GM19099 (cell line): ENCODE data around the gene LGI4.

Experiments used
- POLR2A ChIP-seq: IDR thresholded peaks from 3 replicates; pipeline ENCODE4 v1.6.1; 2011; ENCODE audit warnings: low read depth; ENCODE audit not compliant: insufficient read length; ENCODE audit errors: extremely low read depth

LGI4 gene

GRCh38 chr19:35136231-35136630, 1.4 kb upstream of the LGI4 start:
- no peak for TF ChIP-seq POLR2A

GRCh38 chr19:35135389-35135909, 590 bp upstream of the LGI4 start:
- TF ChIP-seq POLR2A = no peak

- no peak for TF ChIP-seq POLR2A
These were observed 1.0 kb downstream of the LGI4 start for GRCh38 chr19:35133826-35134225.

- TF ChIP-seq POLR2A = no peak
These were observed 2.6 kb downstream of the LGI4 start for GRCh38 chr19:35132254-35132653.

DNA sequence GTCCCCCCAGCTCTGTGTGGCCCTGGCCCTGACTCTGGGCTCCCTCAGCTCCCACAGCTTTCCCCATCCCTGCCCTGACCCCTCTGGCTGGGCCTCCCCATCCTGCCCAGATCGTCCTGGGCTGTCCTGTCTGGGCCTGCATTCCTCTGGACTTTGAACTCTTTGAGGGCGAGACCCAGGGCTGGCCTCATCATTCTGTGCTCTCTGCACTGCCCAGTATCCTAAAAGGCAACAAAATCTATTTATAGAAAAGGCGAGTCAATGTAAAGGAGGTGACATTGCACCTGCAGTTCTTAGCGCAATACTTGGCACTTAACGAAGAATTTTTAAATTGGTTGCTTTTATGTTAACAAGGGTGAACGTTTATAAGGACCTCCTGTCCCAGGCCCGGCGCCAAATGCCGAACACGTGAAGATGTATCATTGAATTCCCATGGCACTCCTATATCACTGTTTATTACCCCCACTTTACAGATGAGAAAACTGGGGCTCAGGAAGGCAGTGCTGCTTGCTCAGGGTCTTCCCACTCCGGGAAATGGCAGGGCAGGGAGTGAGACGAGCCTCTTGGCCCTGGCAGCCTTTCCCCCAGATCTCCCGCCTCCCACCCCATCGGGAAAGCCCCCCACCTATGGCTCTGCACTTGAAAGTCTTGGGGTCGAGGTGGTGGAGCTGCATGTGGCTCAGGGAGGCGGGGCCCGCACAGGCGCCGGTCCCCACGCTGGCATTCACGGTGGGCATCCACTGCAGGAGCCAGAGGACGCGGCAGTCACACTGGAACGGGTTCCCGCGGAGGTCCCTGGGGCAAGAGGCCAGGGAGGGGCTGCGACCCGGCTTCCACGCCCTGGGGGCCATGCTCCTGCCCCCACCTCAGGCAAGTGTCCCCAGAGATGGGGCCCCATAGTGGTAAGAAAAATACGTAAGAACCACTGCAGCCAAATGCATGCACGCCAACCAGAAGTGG, 3.8 kb downstream of the LGI4 start:
- no peak for TF ChIP-seq POLR2A

DNA sequence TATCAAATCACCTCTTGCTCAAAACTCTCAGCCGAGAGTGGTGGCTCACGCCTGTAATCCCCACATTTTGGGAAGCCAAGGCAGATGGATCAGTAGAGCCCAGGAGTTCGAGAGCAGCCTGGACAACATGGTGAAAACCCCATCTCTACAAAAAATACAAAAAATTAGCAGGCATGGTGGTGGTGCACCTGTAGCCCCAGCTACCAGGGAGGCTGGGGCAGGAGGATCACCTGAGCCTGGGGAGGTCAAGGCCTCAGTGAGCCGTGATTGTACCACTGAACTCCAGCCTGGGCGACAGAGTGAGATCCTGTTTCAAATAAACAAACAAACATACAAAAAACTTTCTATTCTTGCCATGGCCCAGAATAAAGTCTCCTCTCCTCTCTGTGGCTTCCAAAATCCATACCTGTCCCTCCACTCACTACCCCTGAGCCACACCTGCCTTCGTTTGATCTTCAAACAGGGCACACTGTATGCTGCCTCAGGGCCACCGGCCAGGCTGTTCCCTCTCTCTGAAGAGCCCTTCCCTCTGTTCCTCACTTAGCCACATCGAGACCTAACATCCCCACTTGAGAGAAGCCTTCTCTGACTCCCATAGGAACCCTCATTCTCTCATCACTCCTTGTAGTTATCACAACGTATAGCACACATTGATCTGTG, 6.3 kb downstream of the LGI4 start:
- TF ChIP-seq POLR2A = no peak

- TF ChIP-seq POLR2A = no peak
These were observed 7.0 kb downstream of the LGI4 start for GRCh38 chr19:35127871-35128270.

DNA sequence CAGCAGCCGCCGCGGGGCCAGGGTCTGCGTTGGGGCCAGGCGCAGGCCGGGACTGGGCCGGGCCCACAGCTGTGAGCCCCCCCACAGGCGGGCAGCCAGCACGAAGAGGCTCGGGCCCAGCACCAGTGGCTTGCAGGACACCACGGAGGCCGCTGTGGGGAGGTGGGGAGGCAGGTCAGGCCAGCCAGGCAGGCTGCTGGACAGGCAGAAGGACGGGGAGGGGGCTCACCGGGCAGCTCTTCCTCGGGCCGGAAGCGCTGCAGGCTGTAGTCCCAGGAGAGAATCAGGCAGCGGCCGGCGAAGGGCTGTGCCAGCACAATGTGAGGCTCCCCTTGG, 8.3 kb downstream of the LGI4 start:
- TF ChIP-seq POLR2A = no peak

DNA sequence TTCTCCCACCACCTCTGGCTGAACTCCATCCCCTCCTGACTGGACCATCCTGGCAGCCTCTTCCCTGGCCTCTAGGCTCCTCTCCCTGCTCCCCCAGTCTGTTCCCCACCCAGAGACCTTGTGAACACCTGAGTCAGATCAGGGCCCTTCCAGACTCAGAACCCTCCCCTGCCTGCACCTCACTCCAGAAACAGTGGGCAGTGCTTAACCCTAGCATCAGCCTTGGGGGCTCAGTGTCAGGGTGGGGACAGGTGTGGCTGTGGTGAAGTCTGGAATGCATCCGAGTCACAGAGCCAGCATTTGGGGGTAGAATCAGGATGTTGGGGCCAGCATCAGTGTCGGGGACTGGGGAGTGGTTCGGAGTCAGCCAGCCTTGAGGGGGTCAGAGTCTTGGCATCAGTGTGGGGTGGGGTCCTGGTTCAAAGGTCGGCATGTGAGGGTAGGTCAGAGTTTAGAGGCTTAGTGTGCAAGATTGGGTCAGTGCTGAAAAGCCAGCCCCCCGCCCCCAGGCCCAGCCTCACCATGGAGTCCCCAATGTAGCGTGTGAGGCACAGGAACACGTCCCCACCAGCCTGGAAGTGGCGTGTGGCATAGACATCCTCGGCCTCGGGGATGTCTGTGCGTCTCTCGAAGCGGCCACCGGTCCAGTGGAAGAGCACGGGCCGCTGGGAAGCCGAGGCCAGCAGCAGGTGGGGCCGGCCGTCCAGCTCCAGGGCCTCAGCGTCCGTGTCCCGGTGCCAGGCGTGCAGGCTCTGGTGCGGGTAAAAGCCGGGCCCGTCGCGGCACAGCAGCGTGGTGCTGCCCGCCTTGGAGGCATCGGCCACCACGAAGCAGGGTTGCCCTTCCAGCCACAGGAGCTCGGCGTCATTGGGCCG, 8.9 kb downstream of the LGI4 start:
- no peak for TF ChIP-seq POLR2A

DNA sequence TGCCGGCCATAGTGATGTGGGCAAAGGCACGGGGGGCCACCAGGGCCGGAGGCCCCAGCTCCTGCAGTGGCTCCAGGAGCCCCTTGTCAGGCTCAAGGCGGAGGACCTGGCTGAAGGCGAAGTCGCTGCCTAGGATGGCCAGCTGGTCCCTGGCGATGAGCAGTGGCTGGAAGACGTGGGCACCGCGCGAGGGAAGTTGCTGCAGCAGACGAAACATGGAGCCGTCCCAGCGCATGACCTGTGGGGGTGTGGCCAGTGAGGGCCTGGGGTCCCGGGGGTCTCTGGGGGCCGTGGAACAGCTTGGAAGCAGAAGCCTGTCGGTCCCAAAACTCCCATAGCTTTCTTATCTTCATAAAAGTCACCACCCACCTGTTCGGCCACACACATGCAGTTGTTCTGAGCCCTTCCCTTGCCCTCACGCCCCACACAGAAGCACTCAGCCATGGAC, 9.6 kb downstream of the LGI4 start:
- TF ChIP-seq POLR2A = no peak

DNA sequence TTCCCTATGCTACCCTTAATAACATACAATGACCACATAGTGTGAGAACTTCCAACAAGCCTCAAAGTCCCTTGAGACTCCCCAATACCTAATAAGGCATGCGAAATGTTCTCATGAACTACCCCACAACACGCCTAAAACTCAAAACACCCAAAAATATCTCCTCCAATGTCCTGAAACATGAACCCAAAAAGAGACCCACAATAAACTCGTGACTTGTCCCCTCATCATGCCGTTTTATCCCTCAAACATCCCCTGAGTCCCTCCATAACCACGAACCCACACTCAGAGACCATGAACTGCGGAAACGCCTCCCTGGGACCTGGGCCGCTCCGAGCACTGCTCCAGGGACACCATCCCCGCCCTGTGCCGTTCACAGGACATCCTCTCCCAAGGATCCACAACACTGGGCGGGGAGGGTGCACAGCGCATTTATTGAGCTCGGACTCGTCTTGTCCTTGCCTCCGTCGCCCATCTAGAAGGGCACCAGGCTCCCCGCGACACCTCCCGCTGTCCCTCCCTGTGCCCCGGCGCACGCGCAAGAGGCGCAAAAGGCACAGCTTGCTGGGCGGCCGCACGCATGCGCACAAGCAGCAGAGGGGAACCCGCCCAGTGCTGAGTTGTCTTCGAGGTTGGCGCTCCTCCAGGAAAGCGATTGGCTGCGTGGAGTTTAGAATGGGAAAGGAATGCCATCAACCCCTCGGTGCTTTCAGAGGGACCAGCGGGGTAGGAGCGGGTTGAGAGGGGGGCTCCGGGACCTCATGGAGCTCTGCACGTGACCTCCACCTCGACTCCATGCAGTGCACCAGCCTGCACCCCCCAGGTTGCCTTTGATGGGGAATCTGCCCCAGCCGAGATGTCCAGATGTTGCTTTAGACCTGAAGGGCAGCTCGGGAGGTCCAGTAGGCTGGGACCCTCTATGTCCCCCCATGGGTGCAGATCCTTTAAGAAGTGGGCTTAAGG, 10.5 kb downstream of the LGI4 start:
- peak; percentile 71 for TF ChIP-seq POLR2A

DNA sequence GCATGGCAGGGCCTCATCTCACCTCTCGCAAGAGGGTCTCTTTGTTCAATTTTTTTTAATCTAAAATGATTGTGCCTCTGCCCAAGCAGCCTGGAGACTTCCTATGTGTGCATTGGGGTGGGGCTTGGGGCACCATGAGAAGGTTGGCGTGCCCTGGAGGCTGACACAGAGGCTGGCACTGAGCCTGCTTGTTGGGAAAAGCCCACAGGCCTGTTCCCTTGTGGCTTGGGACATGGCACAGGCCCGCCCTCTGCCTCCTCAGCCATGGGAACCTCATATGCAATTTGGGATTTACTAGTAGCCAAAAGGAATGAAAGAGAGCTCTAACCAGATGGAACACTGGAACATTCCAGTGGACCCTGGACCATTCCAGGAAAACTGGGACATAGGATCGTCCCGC, 11.3 kb downstream of the LGI4 start:
- no peak for TF ChIP-seq POLR2A

- TF ChIP-seq POLR2A = no peak
These were observed 11.9 kb downstream of the LGI4 start for GRCh38 chr19:35122687-35123551.
